Nephron (organoid): ENCODE measurements around the gene CD101.

Experiments
- H3K27ac Mint-ChIP-seq, 3 experiments: 2 replicates each; pipeline ENCODE4 v1.8.0; 2020; ENCODE audit warnings: mixed read lengths in 3 of 3, mild to moderate bottlenecking in 2 of 3, moderate library complexity in 1 of 3
- H3K27me3 Mint-ChIP-seq: 2 replicates; pipeline ENCODE4 v1.8.0; 2021; ENCODE audit warnings: low read depth, mild to moderate bottlenecking, moderate library complexity, mixed read lengths
- H3K36me3 Mint-ChIP-seq: 2 replicates; pipeline ENCODE4 v1.8.0; 2020; ENCODE audit warnings: low read depth, mixed read lengths
- H3K4me1 Mint-ChIP-seq: 2 replicates; pipeline ENCODE4 v1.8.0; 2020; ENCODE audit warnings: mixed read lengths
- H3K4me3 Mint-ChIP-seq, 3 experiments: 2 replicates each; pipeline ENCODE4 v1.8.0; 2020; ENCODE audit warnings: mild to moderate bottlenecking in 3 of 3, mixed read lengths in 3 of 3, moderate library complexity in 2 of 3
- H3K9me3 Mint-ChIP-seq: 2 replicates; pipeline ENCODE4 v1.8.0; 2020; ENCODE audit warnings: mixed read lengths
- CTCF ChIP-seq, 3 experiments: fragments of 200-600 bp; sonication (generic); IDR thresholded peaks; one replicate each; pipeline ENCODE4 v1.5.0; 2021; ENCODE audit warnings: antibody characterized with exemption in 3 of 3; ENCODE audit not compliant: unreplicated experiment in 3 of 3

The CD101 gene

GRCh38 chr1:117022114-117022513, 20.6 kb downstream of the CD101 start:
- Mint-ChIP-seq H3K4me3 (no peak overlapping the region), H3K36me3 (peaks cover 32% of the 10 kb centered on the region), H3K4me1 (peaks cover 37% of the 10 kb centered on the region), H3K9me3 (no peaks in the 10 kb centered on the region), H3K27me3 (no peaks in the 10 kb centered on the region), H3K27ac (no peak overlapping the region)
- TF ChIP-seq CTCF (IDR thresholded peaks at IDR 0.05; ENCODE audit: unreplicated experiment in 3 of 3): no peak

GRCh38 chr1:117025568-117025967, 24.0 kb downstream of the CD101 start:
- peaks cover 15% of the 10 kb centered on the region for H3K4me1 Mint-ChIP-seq
- H3K27me3 Mint-ChIP-seq: no peaks in the 10 kb centered on the region
- no peaks in the 10 kb centered on the region for H3K9me3 Mint-ChIP-seq
- H3K27ac Mint-ChIP-seq: no peak overlapping the region
- H3K4me3 Mint-ChIP-seq: no peak overlapping the region
- peaks cover 19% of the 10 kb centered on the region for H3K36me3 Mint-ChIP-seq
- no peak for TF ChIP-seq CTCF (IDR thresholded peaks at IDR 0.05; ENCODE audit: unreplicated experiment in 3 of 3)

- H3K4me3 Mint-ChIP-seq: no peak overlapping the region
- no peaks in the 10 kb centered on the region for H3K9me3 Mint-ChIP-seq
- no peaks in the 10 kb centered on the region for H3K27me3 Mint-ChIP-seq
- H3K36me3 Mint-ChIP-seq: peaks cover 14% of the 10 kb centered on the region
- peaks cover 8% of the 10 kb centered on the region for H3K4me1 Mint-ChIP-seq
- no peak for TF ChIP-seq CTCF (IDR thresholded peaks at IDR 0.05; ENCODE audit: unreplicated experiment in 3 of 3)
- H3K27ac Mint-ChIP-seq: peak overlapping the region in 1 of 3 experiments; percentile 10
These were observed 24.8 kb downstream of the CD101 start for GRCh38 chr1:117026361-117026760.

GRCh38 chr1:117029685-117030084, 28.1 kb downstream of the CD101 start:
- no peak for TF ChIP-seq CTCF (IDR thresholded peaks at IDR 0.05; ENCODE audit: unreplicated experiment in 3 of 3)
- no peak overlapping the region for H3K27ac Mint-ChIP-seq
- H3K9me3 Mint-ChIP-seq: no peaks in the 10 kb centered on the region
- peaks cover 38% of the 10 kb centered on the region for H3K4me1 Mint-ChIP-seq
- peaks cover 7% of the 10 kb centered on the region for H3K36me3 Mint-ChIP-seq
- H3K4me3 Mint-ChIP-seq: no peak overlapping the region
- H3K27me3 Mint-ChIP-seq: no peaks in the 10 kb centered on the region

GRCh38 chr1:117030271-117030877, 28.8 kb downstream of the CD101 start:
- no peak overlapping the region for H3K27ac Mint-ChIP-seq
- peaks cover 45% of the 10 kb centered on the region for H3K4me1 Mint-ChIP-seq
- no peak for TF ChIP-seq CTCF (IDR thresholded peaks at IDR 0.05; ENCODE audit: unreplicated experiment in 3 of 3)
- no peaks in the 10 kb centered on the region for H3K9me3 Mint-ChIP-seq
- H3K27me3 Mint-ChIP-seq: no peaks in the 10 kb centered on the region
- no peak overlapping the region for H3K4me3 Mint-ChIP-seq
- peaks cover 7% of the 10 kb centered on the region for H3K36me3 Mint-ChIP-seq

GRCh38 chr1:117032266-117032665, 30.7 kb downstream of the CD101 start:
- Mint-ChIP-seq H3K4me1 (peaks cover 57% of the 10 kb centered on the region), H3K27me3 (no peaks in the 10 kb centered on the region), H3K36me3 (no peaks in the 10 kb centered on the region), H3K27ac (peak overlapping the region in 1 of 3 experiments; percentile 63), H3K9me3 (no peaks in the 10 kb centered on the region), H3K4me3 (no peak overlapping the region)
- no peak for TF ChIP-seq CTCF (IDR thresholded peaks at IDR 0.05; ENCODE audit: unreplicated experiment in 3 of 3)
